ENCODE results near the gene ZNF408.

Gene ZNF408

GRCh38 chr11:46678741-46679130 lies 22.1 kb upstream of the ZNF408 start:
- Histone ChIP-seq H3K9me3 (ENCODE audit: low read depth, low read length) (no peaks in the 10 kb centered on the region), H3K4me3 (no peak overlapping the region), H3K36me3 (ENCODE audit: insufficient read depth, low read length) (peaks cover 7% of the 10 kb centered on the region), H3K9ac (ENCODE audit: insufficient read length) (no peak overlapping the region), H3K27ac (no peak overlapping the region)
- TF ChIP-seq POLR2AphosphoS5 (IDR thresholded peaks at IDR 0.05; ENCODE audit: borderline replicate concordance, low read depth, low read length) = no peak
- TF ChIP-seq FOXP2 (optimal IDR thresholded peaks at IDR 0.05; ENCODE audit: control extremely low read depth, extremely low read length, insufficient read depth) = no peak
- TF ChIP-seq EZH2 (IDR thresholded peaks at IDR 0.05) = no peak
- no peak for DNase-seq (ENCODE audit: low read depth, low spot score)

GRCh38 chr11:46679241-46680163 lies 21.3 kb upstream of the ZNF408 start:
- no peaks in the 10 kb centered on the region for H3K9me3 ChIP-seq (ENCODE audit: low read depth, low read length)
- no peak overlapping the region for H3K27ac ChIP-seq
- TF ChIP-seq FOXP2 (optimal IDR thresholded peaks at IDR 0.05; ENCODE audit: control extremely low read depth, extremely low read length, insufficient read depth) (no peak), EZH2 (IDR thresholded peaks at IDR 0.05) (no peak), POLR2AphosphoS5 (IDR thresholded peaks at IDR 0.05; ENCODE audit: borderline replicate concordance, low read depth, low read length) (no peak)
- DNase-seq (ENCODE audit: low read depth, low spot score) = no peak
- H3K36me3 ChIP-seq (ENCODE audit: insufficient read depth, low read length) = peaks cover 6% of the 10 kb centered on the region; the same call in 1 of the 2 replicates
- H3K4me3 ChIP-seq = no peak overlapping the region
- H3K9ac ChIP-seq (ENCODE audit: insufficient read length) = no peak overlapping the region

GRCh38 chr11:46680164-46680760 lies 20.6 kb upstream of the ZNF408 start:
- Histone ChIP-seq H3K27ac (no peak overlapping the region), H3K9ac (ENCODE audit: insufficient read length) (no peak overlapping the region), H3K4me3 (no peak overlapping the region), H3K9me3 (ENCODE audit: low read depth, low read length) (no peaks in the 10 kb centered on the region), H3K36me3 (ENCODE audit: insufficient read depth, low read length) (peaks cover 6% of the 10 kb centered on the region; the same call in 1 of the 2 replicates)
- TF ChIP-seq EZH2 (IDR thresholded peaks at IDR 0.05) = no peak
- no peak for TF ChIP-seq FOXP2 (optimal IDR thresholded peaks at IDR 0.05; ENCODE audit: control extremely low read depth, extremely low read length, insufficient read depth)
- no peak for TF ChIP-seq POLR2AphosphoS5 (IDR thresholded peaks at IDR 0.05; ENCODE audit: borderline replicate concordance, low read depth, low read length)
- no peak for DNase-seq (ENCODE audit: low read depth, low spot score)

- H3K9ac ChIP-seq (ENCODE audit: insufficient read length) = no peak overlapping the region
- H3K9me3 ChIP-seq (ENCODE audit: low read depth, low read length) = no peaks in the 10 kb centered on the region
- H3K4me3 ChIP-seq = no peak overlapping the region
- TF ChIP-seq POLR2AphosphoS5 (IDR thresholded peaks at IDR 0.05; ENCODE audit: borderline replicate concordance, low read depth, low read length) (no peak), EZH2 (IDR thresholded peaks at IDR 0.05) (no peak), FOXP2 (optimal IDR thresholded peaks at IDR 0.05; ENCODE audit: control extremely low read depth, extremely low read length, insufficient read depth) (no peak)
- peaks cover 6% of the 10 kb centered on the region; the same call in 1 of the 2 replicates for H3K36me3 ChIP-seq (ENCODE audit: insufficient read depth, low read length)
- no peak for DNase-seq (ENCODE audit: low read depth, low spot score)
- H3K27ac ChIP-seq = no peak overlapping the region
These were observed 20.0 kb upstream of the ZNF408 start for GRCh38 chr11:46680815-46681214.

- H3K9me3 ChIP-seq (ENCODE audit: low read depth, low read length) = no peaks in the 10 kb centered on the region
- no peak for TF ChIP-seq POLR2AphosphoS5 (IDR thresholded peaks at IDR 0.05; ENCODE audit: borderline replicate concordance, low read depth, low read length)
- no peak for TF ChIP-seq EZH2 (IDR thresholded peaks at IDR 0.05)
- no peak for TF ChIP-seq FOXP2 (optimal IDR thresholded peaks at IDR 0.05; ENCODE audit: control extremely low read depth, extremely low read length, insufficient read depth)
- H3K36me3 ChIP-seq (ENCODE audit: insufficient read depth, low read length) = peaks cover 6% of the 10 kb centered on the region; the same call in 1 of the 2 replicates
- no peak overlapping the region for H3K27ac ChIP-seq
- H3K4me3 ChIP-seq = no peak overlapping the region
- DNase-seq (ENCODE audit: low read depth, low spot score) = no peak
- H3K9ac ChIP-seq (ENCODE audit: insufficient read length) = no peak overlapping the region
These were observed 19.0 kb upstream of the ZNF408 start for GRCh38 chr11:46681814-46682213.

GRCh38 chr11:46682773-46683752 lies 17.8 kb upstream of the ZNF408 start:
- no peak overlapping the region for H3K9ac ChIP-seq (ENCODE audit: insufficient read length)
- no peak overlapping the region for H3K4me3 ChIP-seq
- no peak for DNase-seq (ENCODE audit: low read depth, low spot score)
- TF ChIP-seq FOXP2 (optimal IDR thresholded peaks at IDR 0.05; ENCODE audit: control extremely low read depth, extremely low read length, insufficient read depth) = no peak
- TF ChIP-seq POLR2AphosphoS5 (IDR thresholded peaks at IDR 0.05; ENCODE audit: borderline replicate concordance, low read depth, low read length) = no peak
- no peak for TF ChIP-seq EZH2 (IDR thresholded peaks at IDR 0.05)
- no peak overlapping the region for H3K27ac ChIP-seq
- H3K36me3 ChIP-seq (ENCODE audit: insufficient read depth, low read length) = peaks cover 9% of the 10 kb centered on the region; the same call in 1 of the 2 replicates
- H3K9me3 ChIP-seq (ENCODE audit: low read depth, low read length) = no peaks in the 10 kb centered on the region

- no peak overlapping the region for H3K4me3 ChIP-seq
- H3K9ac ChIP-seq (ENCODE audit: insufficient read length) = no peak overlapping the region
- H3K9me3 ChIP-seq (ENCODE audit: low read depth, low read length) = no peaks in the 10 kb centered on the region
- H3K27ac ChIP-seq = no peak overlapping the region
- DNase-seq (ENCODE audit: low read depth, low spot score) = no peak
- TF ChIP-seq FOXP2 (optimal IDR thresholded peaks at IDR 0.05; ENCODE audit: control extremely low read depth, extremely low read length, insufficient read depth) (no peak), POLR2AphosphoS5 (IDR thresholded peaks at IDR 0.05; ENCODE audit: borderline replicate concordance, low read depth, low read length) (no peak), EZH2 (IDR thresholded peaks at IDR 0.05) (no peak)
- peaks cover 9% of the 10 kb centered on the region; the same call in 1 of the 2 replicates for H3K36me3 ChIP-seq (ENCODE audit: insufficient read depth, low read length)
These were observed 16.5 kb upstream of the ZNF408 start for GRCh38 chr11:46684367-46684766.

Data from SK-N-MC (cell line).